ENCODE data around the gene TTC34.
"Not testable (repeated sequence)": the region's sequence is repeated elsewhere in the genome, so short reads cannot be mapped to it uniquely, and the experiment has no call there.

Gene TTC34

GRCh38 chr1:2778220-2778592 lies 23.3 kb downstream of the TTC34 start:
- peak in 7 of 58 donors; percentile 4 to 41 (median 11) for DNase-seq

- no peak for DNase-seq
Observed at GRCh38 chr1:2777424-2778219, 23.9 kb downstream of the TTC34 start.

GRCh38 chr1:2775333-2775732 lies 26.2 kb downstream of the TTC34 start:
- DNase-seq: not testable (repeated sequence)

- not testable (repeated sequence) for DNase-seq
Observed at GRCh38 chr1:2768052-2768451, 33.4 kb downstream of the TTC34 start.

GRCh38 chr1:2759433-2759832 lies 42.1 kb downstream of the TTC34 start:
- DNase-seq: not testable (repeated sequence)

GRCh38 chr1:2757519-2757918 lies 44.0 kb downstream of the TTC34 start:
- DNase-seq: not testable (repeated sequence)

- DNase-seq: not testable (repeated sequence)
Observed at GRCh38 chr1:2755426-2755825, 46.1 kb downstream of the TTC34 start.

GRCh38 chr1:2754597-2754996 lies 46.9 kb downstream of the TTC34 start:
- DNase-seq: not testable (repeated sequence)

GRCh38 chr1:2752503-2752902 lies 49.0 kb downstream of the TTC34 start:
- not testable (repeated sequence) for DNase-seq

- not testable (repeated sequence) for DNase-seq
Observed at GRCh38 chr1:2751866-2752265, 49.6 kb downstream of the TTC34 start.

- DNase-seq: not testable (repeated sequence)
Observed at GRCh38 chr1:2750766-2751730, 50.4 kb downstream of the TTC34 start.

- not testable (repeated sequence) for DNase-seq
Observed at GRCh38 chr1:2750041-2750680, 51.3 kb downstream of the TTC34 start.

GRCh38 chr1:2748626-2749025 lies 52.9 kb downstream of the TTC34 start:
- DNase-seq: not testable (repeated sequence)

GRCh38 chr1:2694796-2695195 lies 106.7 kb downstream of the TTC34 start:
- DNase-seq: not testable (repeated sequence)

GRCh38 chr1:2690180-2690579 lies 111.3 kb downstream of the TTC34 start:
- not testable (repeated sequence) for DNase-seq

GRCh38 chr1:2688336-2688665 lies 113.2 kb downstream of the TTC34 start:
- not testable (repeated sequence) for DNase-seq

- DNase-seq: not testable (repeated sequence)
Observed at GRCh38 chr1:2687638-2688335, 113.7 kb downstream of the TTC34 start.

GRCh38 chr1:2687174-2687591 lies 114.3 kb downstream of the TTC34 start:
- DNase-seq: not testable (repeated sequence)

GRCh38 chr1:2686091-2686863 lies 115.2 kb downstream of the TTC34 start:
- DNase-seq: not testable (repeated sequence)

- DNase-seq: not testable (repeated sequence)
Observed at GRCh38 chr1:2685671-2686070, 115.8 kb downstream of the TTC34 start.
